ENCODE results near the gene ALOX15B.

Gene ALOX15B

DNA sequence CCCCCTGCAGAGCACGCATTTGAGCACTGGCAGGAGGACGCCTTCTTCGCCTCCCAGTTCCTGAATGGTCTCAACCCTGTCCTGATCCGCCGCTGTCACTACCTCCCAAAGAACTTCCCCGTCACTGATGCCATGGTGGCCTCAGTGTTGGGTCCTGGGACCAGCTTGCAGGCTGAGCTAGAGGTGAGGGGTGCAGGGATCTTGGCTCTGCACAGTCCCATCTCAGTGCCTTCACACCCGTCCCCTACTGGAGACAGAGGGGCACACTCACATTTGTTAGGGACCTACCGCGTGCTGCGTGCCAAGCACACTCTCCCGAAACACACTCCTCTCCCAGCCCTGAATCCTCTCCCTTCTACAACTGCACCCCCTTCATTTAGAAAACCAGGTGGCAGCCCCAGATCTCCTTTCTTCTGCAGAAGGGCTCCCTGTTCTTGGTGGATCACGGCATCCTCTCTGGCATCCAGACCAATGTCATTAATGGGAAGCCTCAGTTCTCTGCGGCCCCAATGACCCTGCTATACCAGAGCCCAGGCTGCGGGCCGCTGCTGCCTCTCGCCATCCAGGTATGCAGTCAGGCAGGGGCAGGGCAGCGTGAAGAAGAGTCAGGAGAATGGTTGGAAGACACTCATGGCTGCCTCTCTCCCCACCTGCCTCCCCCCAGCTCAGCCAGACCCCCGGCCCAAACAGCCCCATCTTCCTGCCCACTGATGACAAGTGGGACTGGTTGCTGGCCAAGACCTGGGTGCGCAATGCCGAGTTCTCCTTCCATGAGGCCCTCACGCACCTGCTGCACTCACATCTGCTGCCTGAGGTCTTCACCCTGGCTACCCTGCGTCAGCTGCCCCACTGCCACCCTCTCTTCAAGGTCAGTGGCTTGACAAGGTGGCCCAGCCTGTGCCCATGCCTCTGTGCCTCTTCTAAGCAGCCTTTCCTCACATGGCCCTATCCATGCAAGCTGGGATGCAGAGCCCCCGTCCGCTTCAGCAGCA is 6.3 kb downstream of the ALOX15B start:
- DNase-seq (ENCODE audit: low read depth) = no peak
- TF ChIP-seq, protein P1, sequence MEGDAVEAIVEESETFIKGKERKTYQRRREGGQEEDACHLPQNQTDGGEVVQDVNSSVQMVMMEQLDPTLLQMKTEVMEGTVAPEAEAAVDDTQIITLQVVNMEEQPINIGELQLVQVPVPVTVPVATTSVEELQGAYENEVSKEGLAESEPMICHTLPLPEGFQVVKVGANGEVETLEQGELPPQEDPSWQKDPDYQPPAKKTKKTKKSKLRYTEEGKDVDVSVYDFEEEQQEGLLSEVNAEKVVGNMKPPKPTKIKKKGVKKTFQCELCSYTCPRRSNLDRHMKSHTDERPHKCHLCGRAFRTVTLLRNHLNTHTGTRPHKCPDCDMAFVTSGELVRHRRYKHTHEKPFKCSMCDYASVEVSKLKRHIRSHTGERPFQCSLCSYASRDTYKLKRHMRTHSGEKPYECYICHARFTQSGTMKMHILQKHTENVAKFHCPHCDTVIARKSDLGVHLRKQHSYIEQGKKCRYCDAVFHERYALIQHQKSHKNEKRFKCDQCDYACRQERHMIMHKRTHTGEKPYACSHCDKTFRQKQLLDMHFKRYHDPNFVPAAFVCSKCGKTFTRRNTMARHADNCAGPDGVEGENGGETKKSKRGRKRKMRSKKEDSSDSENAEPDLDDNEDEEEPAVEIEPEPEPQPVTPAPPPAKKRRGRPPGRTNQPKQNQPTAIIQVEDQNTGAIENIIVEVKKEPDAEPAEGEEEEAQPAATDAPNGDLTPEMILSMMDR (IDR thresholded peaks at IDR 0.05; ENCODE audit: insufficient read depth, low read depth, low read length, missing control alignments) = no peak
- H3K4me3 ChIP-seq (ENCODE audit: low read length) = no peak overlapping the region

DNA sequence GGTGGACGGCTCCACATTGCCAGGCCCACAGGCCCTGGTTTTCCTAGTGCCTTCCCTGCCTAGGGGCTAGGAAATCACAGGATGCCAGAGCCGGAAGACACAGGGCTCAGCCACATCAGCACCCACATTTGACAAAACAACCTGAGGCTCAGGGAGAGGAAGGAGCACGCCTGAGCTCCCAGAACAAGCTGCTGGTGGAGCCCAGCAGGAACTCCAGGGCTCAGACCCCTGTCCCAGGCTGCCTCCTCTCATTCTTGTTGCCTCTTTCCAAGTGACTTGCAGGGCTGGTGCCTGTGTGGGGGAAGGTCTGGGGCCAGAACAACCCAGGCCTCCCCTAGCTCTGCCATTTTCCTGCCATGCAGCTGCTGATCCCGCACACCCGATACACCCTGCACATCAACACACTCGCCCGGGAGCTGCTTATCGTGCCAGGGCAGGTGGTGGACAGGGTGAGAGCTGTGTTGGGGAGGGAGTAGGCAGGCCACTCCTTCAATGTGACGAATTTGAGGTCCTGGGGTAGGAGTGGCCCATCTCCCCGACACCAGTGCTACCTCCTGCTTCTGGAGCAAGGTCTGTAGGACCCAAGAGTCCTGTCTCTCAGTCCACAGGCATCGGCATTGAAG is 7.6 kb downstream of the ALOX15B start:
- TF ChIP-seq, protein P1 (IDR thresholded peaks at IDR 0.05; ENCODE audit: insufficient read depth, low read depth, low read length, missing control alignments) = no peak
- DNase-seq (ENCODE audit: low read depth) = no peak
- H3K4me3 ChIP-seq (ENCODE audit: low read length) = no peak overlapping the region

DNA sequence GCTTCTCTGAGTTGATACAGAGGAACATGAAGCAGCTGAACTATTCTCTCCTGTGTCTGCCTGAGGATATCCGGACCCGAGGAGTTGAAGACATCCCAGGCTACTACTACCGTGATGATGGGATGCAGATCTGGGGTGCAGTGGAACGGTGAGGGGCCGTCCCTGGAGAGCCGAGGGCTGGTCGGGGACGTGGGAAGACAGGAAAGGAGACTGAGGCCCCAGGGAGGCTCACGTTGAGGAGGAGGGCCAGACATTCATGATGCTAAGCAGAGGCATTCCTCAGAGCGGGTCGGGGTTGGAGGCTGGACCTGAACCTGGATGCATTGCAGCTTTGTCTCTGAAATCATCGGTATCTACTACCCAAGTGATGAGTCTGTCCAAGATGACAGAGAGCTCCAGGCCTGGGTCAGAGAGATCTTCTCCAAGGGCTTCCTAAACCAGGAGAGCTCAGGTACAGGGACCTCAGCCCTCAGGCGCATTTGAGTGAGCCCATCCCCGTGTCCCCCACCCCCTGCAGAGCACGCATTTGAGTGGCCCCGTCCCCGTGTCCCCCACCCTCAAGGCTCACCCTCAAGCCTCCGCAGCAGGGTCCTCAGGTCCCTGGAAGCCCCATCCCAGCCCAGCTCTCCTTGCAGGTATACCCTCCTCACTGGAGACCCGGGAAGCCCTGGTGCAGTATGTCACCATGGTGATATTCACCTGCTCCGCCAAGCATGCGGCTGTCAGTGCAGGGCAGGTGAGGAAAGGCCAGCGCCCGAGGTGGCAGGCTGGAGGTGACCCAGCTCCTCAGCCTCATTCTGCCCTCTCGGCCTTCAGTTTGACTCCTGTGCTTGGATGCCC is 8.3 kb downstream of the ALOX15B start:
- TF ChIP-seq, protein P1 (IDR thresholded peaks at IDR 0.05; ENCODE audit: insufficient read depth, low read depth, low read length, missing control alignments) = no peak
- H3K4me3 ChIP-seq (ENCODE audit: low read length) = no peak overlapping the region
- DNase-seq (ENCODE audit: low read depth) = no peak

DNA sequence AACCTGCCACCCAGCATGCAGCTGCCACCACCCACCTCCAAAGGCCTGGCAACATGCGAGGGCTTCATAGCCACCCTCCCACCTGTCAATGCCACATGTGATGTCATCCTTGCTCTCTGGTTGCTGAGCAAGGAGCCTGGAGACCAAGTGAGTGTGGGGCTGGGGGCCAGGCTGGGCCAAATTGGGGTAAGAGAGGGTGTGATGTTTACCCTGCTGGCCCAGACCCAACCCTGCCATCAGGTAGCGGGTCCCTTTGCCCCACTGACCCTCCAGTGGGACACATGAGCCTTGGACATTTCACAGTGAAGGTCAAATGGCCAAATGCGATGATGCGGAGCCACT is 8.9 kb downstream of the ALOX15B start:
- H3K4me3 ChIP-seq (ENCODE audit: low read length) = no peak overlapping the region

DNA sequence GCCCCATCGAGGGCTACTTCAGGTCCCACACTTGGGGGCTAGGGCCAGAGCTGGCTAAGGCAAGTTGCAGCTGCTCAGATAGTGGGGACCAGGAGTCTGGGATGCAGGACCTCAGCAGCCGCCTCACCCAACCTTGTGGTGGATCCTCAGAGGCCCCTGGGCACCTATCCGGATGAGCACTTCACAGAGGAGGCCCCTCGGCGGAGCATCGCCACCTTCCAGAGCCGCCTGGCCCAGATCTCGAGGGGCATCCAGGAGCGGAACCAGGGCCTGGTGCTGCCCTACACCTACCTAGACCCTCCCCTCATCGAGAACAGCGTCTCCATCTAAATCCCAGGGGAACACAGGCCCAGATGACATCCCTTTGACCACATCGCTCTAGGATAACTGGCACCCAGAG is 9.4 kb downstream of the ALOX15B start:
- TF ChIP-seq, protein P1 (IDR thresholded peaks at IDR 0.05; ENCODE audit: insufficient read depth, low read depth, low read length, missing control alignments) = no peak
- no peak for DNase-seq (ENCODE audit: low read depth)
- no peak overlapping the region for H3K4me3 ChIP-seq (ENCODE audit: low read length)

More for the DNA sequence above, 8.9 kb downstream of the ALOX15B start:
- TF ChIP-seq, protein P1 (IDR thresholded peaks at IDR 0.05; ENCODE audit: insufficient read depth, low read depth, low read length, missing control alignments) = no peak
- DNase-seq (ENCODE audit: low read depth) = no peak

DNA sequence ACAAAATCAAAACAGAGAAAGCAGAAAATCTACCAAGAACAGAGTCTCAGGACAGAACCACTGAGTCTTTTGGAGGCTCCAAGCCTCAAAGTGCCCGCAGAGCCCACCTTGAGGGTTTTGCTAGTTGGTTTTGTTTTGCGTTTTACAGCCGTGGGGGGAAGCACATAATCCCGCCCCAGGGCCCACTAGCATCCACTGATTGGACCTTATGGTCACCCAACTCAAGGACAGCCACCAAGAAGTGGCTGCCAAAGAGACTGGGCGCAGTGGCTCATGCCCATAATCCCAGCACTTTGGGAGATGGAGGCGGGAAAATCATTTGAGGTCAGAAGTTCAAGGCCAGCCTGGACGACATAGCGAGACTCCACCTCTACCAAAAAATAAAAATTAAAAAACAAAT is 9.9 kb downstream of the ALOX15B start:
- no peak for DNase-seq (ENCODE audit: low read depth)
- no peak overlapping the region for H3K4me3 ChIP-seq (ENCODE audit: low read length)
- TF ChIP-seq, protein P1 (IDR thresholded peaks at IDR 0.05; ENCODE audit: insufficient read depth, low read depth, low read length, missing control alignments) = no peak

All from epithelial cell of esophagus (primary cell).